HepG2 (cell line): Measurements from ENCODE around the gene ZNF503. TPM values are rescaled to one million over a fixed set of nuclear protein-coding genes. Genes with fewer than 3 reads are reported as not detected.

Experiments
- AGO2 ChIP-seq: fragments of 200-400 bp; formaldehyde crosslinking; optimal IDR thresholded peaks from 2 replicates; pipeline ENCODE3; 2017; ENCODE audit warnings: mild to moderate bottlenecking, low read depth, low read length, moderate library complexity
- BCLAF1 ChIP-seq: fragments of 450-650 bp; IDR thresholded peaks from 2 replicates; pipeline ENCODE4 v1.6.1; 2017; ENCODE audit warnings: mild to moderate bottlenecking
- MTA1 ChIP-seq: sonication (generic); formaldehyde crosslinking; IDR thresholded peaks from 2 replicates; pipeline ENCODE4 v1.4.0; 2020; ENCODE audit warnings: missing genetic modification reagents, mild to moderate bottlenecking, borderline replicate concordance
- MYNN ChIP-seq: sonication (generic); formaldehyde crosslinking; IDR thresholded peaks from 2 replicates; pipeline ENCODE4 v1.4.0; 2020; ENCODE audit warnings: mild to moderate bottlenecking, low read depth, missing genetic modification reagents
- NFIB ChIP-seq: sonication (generic); formaldehyde crosslinking; IDR thresholded peaks from 2 replicates; pipeline ENCODE4 v1.9.0; 2021; ENCODE audit warnings: missing genetic modification reagents, mild to moderate bottlenecking, borderline replicate concordance
- NR2F1 ChIP-seq, 2 experiments: fragments of 450-650 bp in 1 of 2; formaldehyde crosslinking in 1 of 2; IDR thresholded peaks; 2 replicates each; pipeline versions ENCODE4 v1.5.0 to v1.6.1; 2016 to 2020; ENCODE audit warnings: mild to moderate bottlenecking in 1 of 2, missing compliant biosample characterization in 1 of 2, missing genetic modification reagents in 1 of 2, moderate library complexity in 1 of 2
- PHF21A ChIP-seq: sonication (generic); formaldehyde crosslinking; IDR thresholded peaks from 2 replicates; pipeline ENCODE4 v1.5.0; 2020; ENCODE audit warnings: mild to moderate bottlenecking, missing genetic modification reagents
- ZNF10 ChIP-seq: sonication (generic); formaldehyde crosslinking; IDR thresholded peaks from 2 replicates; pipeline ENCODE4 v1.4.0; 2020; ENCODE audit warnings: mild to moderate bottlenecking, low read depth, missing genetic modification reagents, borderline replicate concordance
- ZNF263 ChIP-seq: sonication (generic); formaldehyde crosslinking; IDR thresholded peaks from 2 replicates; pipeline ENCODE4 v1.4.0; 2020; ENCODE audit warnings: missing genetic modification reagents
- ZNF713 ChIP-seq: sonication (generic); formaldehyde crosslinking; IDR thresholded peaks from 2 replicates; pipeline ENCODE4 v1.4.0; 2020; ENCODE audit warnings: mild to moderate bottlenecking, missing genetic modification reagents
- ZNF737 ChIP-seq: sonication (generic); formaldehyde crosslinking; IDR thresholded peaks from 2 replicates; pipeline ENCODE4 v1.5.0; 2020; ENCODE audit warnings: missing genetic modification reagents, mild to moderate bottlenecking, borderline replicate concordance
- ZNF816 ChIP-seq: sonication (generic); formaldehyde crosslinking; IDR thresholded peaks from 2 replicates; pipeline ENCODE4 v1.8.0; 2022; ENCODE audit warnings: missing genetic modification reagents, mild to moderate bottlenecking, borderline replicate concordance
- polyA plus RNA-seq, 8 experiments: library from polyadenylated mRNA; depleted of rRNA in 3 of 8; stranded (reverse) in 7 of 8; unstranded in 1 of 8; fragments of >200 nt; fragmentation: Illumina TruSeq in 4 of 8; extraction: Trizol in 4 of 8; gene quantifications; 2 replicates each; pipeline versions ENCODE4 v1.2.1 to v1.2.3, GENCODE V29; 2011 to 2016; ENCODE audit warnings: low read depth in 4 of 8, missing spikeins in 1 of 8, mixed read lengths in 1 of 8; ENCODE audit not compliant: insufficient read depth in 1 of 8
- total RNA-seq, 5 experiments: library from RNA; depleted of rRNA; stranded (reverse); fragments of >200 nt; fragmentation: Illumina TruSeq; extraction: Trizol; gene quantifications; 2 replicates each; pipeline ENCODE4 v1.2.3, GENCODE V29; 2016; ENCODE audit warnings: low read depth in 1 of 5
- TF ChIP-seq, protein P1 (sequence below): sonication (generic); formaldehyde crosslinking; IDR thresholded peaks from one replicate; pipeline ENCODE4 v1.5.1; 2020; ENCODE audit warnings: mild to moderate bottlenecking, missing genetic modification reagents; ENCODE audit errors: not compliant biosample characterization
- TF ChIP-seq, protein P2 (sequence below): sonication (generic); formaldehyde crosslinking; IDR thresholded peaks from 2 replicates; pipeline ENCODE4 v1.4.0; 2020; ENCODE audit warnings: missing genetic modification reagents

Gene ZNF503
- total and polyA plus RNA-seq, 2 of the 13 experiments (the other 11 are each of a cell fraction or from before 2014, with no cell fraction given): 2.7 to 8.3 TPM

DNA sequence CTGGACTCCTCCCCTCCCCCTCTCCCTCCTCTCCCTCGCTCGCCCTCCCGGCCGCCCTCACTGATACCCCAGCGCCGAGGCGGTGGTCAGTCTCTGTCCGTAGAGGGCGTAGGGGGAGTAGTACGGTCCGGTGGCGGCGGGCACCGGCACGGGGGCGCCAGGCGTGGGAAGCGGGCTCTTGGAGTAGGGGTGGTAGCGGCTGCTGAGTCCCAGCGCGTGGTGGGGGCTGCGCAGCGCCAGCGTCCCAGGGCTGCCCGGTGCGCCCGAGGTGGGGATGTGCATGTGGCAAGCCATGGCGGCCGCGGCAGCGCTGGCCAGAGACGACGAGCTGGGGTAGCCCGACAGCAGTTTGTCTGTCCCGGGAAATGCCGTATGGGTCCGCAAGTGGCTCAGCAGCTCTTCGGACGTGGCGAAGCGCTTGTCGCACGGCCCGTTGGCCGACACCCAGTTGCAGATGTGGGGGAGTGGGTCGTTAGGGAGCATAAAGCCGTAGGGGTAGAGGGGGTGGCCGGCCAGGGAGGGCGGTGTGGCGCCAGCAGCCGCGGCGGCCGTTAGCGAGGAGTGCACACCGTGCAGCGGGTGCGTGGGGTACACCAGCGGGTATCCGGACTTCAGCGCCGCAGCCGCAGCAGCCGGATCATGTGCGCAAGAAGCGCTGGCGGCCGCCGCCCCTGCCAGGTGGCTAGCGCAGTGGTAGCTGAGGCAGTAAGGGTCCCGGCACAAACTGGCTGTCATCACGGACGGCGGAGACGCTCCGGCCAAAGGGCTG is 2.7 kb downstream of the ZNF503 start (continued):
- TF ChIP-seq, protein P1, sequence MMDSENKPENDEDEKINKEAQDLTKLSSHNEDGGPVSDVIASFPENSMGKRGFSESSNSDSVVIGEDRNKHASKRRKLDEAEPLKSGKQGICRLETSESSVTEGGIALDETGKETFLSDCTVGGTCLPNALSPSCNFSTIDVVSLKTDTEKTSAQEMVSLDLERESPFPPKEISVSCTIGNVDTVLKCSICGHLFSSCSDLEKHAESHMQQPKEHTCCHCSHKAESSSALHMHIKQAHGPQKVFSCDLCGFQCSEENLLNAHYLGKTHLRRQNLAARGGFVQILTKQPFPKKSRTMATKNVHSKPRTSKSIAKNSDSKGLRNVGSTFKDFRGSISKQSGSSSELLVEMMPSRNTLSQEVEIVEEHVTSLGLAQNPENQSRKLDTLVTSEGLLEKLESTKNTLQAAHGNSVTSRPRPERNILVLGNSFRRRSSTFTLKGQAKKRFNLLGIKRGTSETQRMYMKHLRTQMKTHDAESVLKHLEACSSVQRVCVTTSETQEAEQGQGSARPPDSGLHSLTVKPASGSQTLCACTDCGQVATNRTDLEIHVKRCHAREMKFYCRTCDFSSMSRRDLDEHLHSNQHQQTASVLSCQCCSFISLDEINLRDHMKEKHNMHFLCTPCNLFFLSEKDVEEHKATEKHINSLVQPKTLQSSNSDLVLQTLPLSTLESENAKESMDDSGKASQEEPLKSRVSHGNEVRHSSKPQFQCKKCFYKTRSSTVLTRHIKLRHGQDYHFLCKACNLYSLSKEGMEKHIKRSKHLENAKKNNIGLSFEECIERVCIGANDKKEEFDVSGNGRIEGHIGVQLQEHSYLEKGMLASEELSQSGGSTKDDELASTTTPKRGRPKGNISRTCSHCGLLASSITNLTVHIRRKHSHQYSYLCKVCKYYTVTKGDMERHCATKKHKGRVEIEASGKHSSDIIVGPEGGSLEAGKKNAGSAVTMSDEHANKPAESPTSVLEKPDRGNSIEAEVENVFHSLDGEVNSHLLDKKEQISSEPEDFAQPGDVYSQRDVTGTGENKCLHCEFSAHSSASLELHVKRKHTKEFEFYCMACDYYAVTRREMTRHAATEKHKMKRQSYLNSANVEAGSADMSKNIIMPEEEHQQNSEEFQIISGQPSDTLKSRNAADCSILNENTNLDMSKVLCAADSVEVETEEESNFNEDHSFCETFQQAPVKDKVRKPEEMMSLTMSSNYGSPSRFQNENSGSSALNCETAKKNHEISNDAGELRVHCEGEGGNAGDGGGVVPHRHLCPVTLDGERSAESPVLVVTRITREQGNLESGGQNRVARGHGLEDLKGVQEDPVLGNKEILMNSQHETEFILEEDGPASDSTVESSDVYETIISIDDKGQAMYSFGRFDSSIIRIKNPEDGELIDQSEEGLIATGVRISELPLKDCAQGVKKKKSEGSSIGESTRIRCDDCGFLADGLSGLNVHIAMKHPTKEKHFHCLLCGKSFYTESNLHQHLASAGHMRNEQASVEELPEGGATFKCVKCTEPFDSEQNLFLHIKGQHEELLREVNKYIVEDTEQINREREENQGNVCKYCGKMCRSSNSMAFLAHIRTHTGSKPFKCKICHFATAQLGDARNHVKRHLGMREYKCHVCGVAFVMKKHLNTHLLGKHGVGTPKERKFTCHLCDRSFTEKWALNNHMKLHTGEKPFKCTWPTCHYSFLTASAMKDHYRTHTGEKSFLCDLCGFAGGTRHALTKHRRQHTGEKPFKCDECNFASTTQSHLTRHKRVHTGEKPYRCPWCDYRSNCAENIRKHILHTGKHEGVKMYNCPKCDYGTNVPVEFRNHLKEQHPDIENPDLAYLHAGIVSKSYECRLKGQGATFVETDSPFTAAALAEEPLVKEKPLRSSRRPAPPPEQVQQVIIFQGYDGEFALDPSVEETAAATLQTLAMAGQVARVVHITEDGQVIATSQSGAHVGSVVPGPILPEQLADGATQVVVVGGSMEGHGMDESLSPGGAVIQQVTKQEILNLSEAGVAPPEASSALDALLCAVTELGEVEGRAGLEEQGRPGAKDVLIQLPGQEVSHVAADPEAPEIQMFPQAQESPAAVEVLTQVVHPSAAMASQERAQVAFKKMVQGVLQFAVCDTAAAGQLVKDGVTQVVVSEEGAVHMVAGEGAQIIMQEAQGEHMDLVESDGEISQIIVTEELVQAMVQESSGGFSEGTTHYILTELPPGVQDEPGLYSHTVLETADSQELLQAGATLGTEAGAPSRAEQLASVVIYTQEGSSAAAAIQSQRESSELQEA (CRISPR knock-in tag): peak; percentile 4
- TF ChIP-seq ZNF737 (CRISPR knock-in tag) (no peak), ZNF263 (CRISPR knock-in tag) (peak; percentile 82; the same call in 1 of the 2 replicates), MYNN (CRISPR knock-in tag) (no peak), NFIB (CRISPR knock-in tag) (no peak), ZNF816 (0 out of 2 replicates have a peak, but pooled peaks have one; percentile 16), PHF21A (CRISPR knock-in tag) (no peak), NR2F1 (CRISPR knock-in tag; IDR thresholded peaks at IDR 0.05) (no peak), MTA1 (CRISPR knock-in tag) (peak; percentile 49; the same call in 1 of the 2 replicates), AGO2 (peak; percentile 99), ZNF10 (CRISPR knock-in tag) (no peak), ZNF713 (no peak), BCLAF1 (no peak)
- TF ChIP-seq, protein P2, sequence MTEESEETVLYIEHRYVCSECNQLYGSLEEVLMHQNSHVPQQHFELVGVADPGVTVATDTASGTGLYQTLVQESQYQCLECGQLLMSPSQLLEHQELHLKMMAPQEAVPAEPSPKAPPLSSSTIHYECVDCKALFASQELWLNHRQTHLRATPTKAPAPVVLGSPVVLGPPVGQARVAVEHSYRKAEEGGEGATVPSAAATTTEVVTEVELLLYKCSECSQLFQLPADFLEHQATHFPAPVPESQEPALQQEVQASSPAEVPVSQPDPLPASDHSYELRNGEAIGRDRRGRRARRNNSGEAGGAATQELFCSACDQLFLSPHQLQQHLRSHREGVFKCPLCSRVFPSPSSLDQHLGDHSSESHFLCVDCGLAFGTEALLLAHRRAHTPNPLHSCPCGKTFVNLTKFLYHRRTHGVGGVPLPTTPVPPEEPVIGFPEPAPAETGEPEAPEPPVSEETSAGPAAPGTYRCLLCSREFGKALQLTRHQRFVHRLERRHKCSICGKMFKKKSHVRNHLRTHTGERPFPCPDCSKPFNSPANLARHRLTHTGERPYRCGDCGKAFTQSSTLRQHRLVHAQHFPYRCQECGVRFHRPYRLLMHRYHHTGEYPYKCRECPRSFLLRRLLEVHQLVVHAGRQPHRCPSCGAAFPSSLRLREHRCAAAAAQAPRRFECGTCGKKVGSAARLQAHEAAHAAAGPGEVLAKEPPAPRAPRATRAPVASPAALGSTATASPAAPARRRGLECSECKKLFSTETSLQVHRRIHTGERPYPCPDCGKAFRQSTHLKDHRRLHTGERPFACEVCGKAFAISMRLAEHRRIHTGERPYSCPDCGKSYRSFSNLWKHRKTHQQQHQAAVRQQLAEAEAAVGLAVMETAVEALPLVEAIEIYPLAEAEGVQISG (CRISPR knock-in tag): no peak
